Prostate gland (tissue), 2 donors: ENCODE results near the gene DICER1.

Source experiments
- CTCF ChIP-seq, 4 experiments: fragments of 200-600 bp in 2 of 4; fragments of 450-650 bp in 2 of 4; sonication (generic) in 2 of 4; IDR thresholded peaks; 1 replicate in 3 of 4; 2 replicates in 1 of 4; pipeline ENCODE4 v1.5.1; 2016 to 2019; ENCODE audit warnings: antibody characterized with exemption in 4 of 4, mild to moderate bottlenecking in 2 of 4, moderate library complexity in 2 of 4
- POLR2AphosphoS5 ChIP-seq: sonication (generic); formaldehyde crosslinking; IDR thresholded peaks from one replicate; pipeline ENCODE4 v1.6.1; 2017; ENCODE audit warnings: antibody characterized with exemption

GRCh38 chr14:95132760-95133159, 24.6 kb downstream of the DICER1 start:
- no peak for TF ChIP-seq POLR2AphosphoS5
- TF ChIP-seq CTCF (IDR thresholded peaks at IDR 0.05): no peak
